ENCODE data around the gene TTC32.
"Not testable (repeated sequence)": the region's sequence is repeated elsewhere in the genome, so short reads cannot be mapped to it uniquely, and the experiment has no call there.

Gene TTC32

DNA sequence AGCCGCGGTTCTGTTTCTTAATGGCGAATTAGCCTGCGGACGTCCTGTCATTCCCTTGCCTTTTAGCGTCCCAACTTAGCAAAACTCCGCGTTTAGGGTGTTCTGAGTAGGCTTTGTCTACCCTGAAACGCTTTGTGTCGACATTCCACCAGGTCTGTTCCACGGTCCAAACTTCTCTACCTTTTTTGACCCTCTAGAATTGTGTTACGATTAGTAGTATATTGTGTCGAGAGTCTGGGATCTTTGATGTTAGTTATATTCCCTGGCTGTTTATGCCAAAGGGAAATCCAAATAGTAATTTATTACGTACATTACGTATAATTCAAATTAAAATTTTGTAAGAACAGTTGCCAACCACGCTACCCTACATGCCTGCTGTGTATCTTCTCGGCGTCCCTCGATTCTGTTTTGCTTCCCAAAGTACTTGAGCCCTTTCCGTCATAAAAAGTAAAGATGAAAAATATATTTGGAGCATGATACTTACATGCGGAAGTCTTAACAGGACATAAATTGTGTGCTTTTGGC is 495 bp upstream of the TTC32 start:
- DNase-seq: peak; percentile 37
- in situ Hi-C loops (cut with HindIII; ENCODE audit: low pct_ligation_motif_present, low pct_unique_long_range_greater_than_20kb, low sequenced_read_pairs): no loop called here

GRCh38 chr2:19900931-19901441 is 797 bp downstream of the TTC32 start:
- peak; percentile 32 for DNase-seq
- in situ Hi-C loops (cut with HindIII; ENCODE audit: low pct_ligation_motif_present, low pct_unique_long_range_greater_than_20kb, low sequenced_read_pairs): no loop called here

DNA sequence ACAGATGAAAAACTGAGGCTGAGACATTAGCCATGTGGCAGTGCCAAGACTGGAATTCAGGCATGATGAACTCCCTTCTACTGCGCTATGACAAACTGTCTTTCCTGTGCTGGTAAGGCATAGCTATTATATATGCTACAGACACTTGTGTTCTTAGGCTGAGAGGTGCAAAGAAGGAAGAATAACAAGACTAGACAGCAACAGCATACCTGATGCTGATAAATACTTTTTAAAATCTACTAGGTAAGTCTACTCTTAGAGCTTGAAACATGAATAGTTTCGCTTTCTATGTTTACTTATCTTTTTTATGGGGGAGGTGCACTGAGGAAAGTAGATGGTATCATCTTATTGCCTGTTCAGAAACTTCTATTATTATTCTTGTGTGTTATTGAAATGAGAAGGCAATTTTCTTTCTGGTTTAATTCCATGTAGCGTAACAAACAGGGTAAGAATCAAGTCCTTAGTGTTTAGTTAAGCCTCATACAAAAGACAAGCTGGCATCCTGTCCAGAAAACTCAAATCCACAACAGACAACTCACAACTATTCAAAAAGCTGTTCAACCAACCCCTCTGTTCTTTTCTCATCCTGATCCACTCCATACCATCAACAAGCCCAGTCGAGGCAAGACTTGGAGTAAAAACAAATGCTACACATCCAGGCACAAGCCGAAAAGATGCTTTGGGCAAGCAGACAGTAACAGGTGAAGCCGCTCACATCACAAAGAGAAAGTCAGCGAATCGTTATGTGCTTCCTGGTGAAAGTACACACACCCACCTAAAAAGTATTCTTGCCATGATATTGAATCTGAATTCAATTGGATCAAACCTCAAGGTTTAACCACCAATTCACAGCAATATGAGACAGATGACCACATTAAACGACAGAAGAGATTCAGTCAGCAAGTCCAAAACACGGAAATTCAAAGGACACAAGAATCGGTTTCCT is 1.5 kb downstream of the TTC32 start:
- in situ Hi-C loops (cut with HindIII; ENCODE audit: low pct_ligation_motif_present, low pct_unique_long_range_greater_than_20kb, low sequenced_read_pairs): no loop called here
- DNase-seq: peak; percentile 44

- no peak for DNase-seq
- in situ Hi-C loops (cut with HindIII; ENCODE audit: low pct_ligation_motif_present, low pct_unique_long_range_greater_than_20kb, low sequenced_read_pairs): no loop called here
Measured at GRCh38 chr2:19898592-19899329, 3.0 kb downstream of the TTC32 start.

DNA sequence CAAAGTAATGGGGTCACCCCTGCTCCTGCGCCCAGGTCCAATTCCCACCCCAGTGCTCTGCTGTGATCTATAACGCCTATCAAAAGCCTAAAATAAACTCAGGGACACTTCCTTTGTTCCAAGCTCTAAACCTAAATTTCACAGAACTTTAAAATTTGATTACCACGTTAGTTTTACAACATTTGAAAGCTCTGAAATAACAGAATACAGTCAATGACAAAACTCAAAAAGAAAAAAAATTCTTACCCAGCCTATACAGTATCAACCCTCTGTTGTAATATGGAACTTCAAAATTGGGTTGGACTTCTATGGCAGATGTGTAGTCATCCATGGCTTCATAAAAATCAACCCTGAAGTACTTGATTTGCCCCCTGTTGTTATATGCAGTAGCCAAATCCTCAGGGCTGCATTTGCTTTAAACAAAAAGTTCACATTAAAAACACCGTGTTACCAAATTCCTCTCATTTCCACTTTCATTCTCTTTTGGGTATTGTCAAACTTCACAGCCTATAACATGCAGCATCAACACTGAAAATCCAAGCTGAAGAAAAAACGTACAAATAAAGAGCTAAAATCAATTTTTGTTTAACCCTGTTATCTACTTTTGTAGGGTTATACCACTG is 4.0 kb downstream of the TTC32 start:
- DNase-seq: no peak
- in situ Hi-C loops (cut with HindIII; ENCODE audit: low pct_ligation_motif_present, low pct_unique_long_range_greater_than_20kb, low sequenced_read_pairs): no loop called here

- no peak for DNase-seq
- in situ Hi-C loops (cut with HindIII; ENCODE audit: low pct_ligation_motif_present, low pct_unique_long_range_greater_than_20kb, low sequenced_read_pairs): no loop called here
Measured at GRCh38 chr2:19895535-19895934, 6.2 kb downstream of the TTC32 start.

GRCh38 chr2:19894134-19894792 is 7.5 kb downstream of the TTC32 start:
- DNase-seq: no peak
- in situ Hi-C loops (cut with HindIII; ENCODE audit: low pct_ligation_motif_present, low pct_unique_long_range_greater_than_20kb, low sequenced_read_pairs): no loop called here

DNA sequence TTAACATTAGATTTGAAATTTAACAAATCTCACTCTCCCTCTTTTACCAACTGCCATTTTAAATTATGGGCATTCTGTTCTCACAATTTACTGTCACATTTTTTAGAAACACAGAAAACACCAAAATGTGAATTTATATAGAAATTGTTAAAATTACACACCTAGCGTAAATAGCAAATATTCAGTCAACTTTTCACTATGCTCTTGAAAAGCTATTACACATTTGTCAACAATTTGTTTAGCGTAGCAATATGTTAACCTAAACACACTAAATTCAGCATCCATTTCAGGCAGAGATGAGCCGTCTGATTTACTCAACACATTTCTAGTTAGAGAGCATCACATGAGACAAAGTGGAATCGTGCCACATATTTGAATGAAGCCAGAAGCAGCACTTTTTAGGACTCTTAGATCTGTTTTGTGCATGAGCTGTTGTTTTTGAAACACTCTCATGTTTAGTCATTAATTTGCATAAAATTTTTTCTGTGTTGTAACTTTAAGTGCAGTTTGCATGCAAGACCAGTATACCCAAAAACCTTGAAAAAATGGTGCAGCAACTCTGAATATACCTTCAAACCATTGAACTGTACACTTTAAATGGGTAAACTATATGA is 8.2 kb downstream of the TTC32 start:
- in situ Hi-C loops (cut with HindIII; ENCODE audit: low pct_ligation_motif_present, low pct_unique_long_range_greater_than_20kb, low sequenced_read_pairs): no loop called here
- no peak for DNase-seq

GRCh38 chr2:19891971-19892370 is 9.8 kb downstream of the TTC32 start:
- in situ Hi-C loops (cut with HindIII; ENCODE audit: low pct_ligation_motif_present, low pct_unique_long_range_greater_than_20kb, low sequenced_read_pairs); DNase-seq: not testable (repeated sequence)

GRCh38 chr2:19890104-19890503 is 11.7 kb downstream of the TTC32 start:
- in situ Hi-C loops (cut with HindIII; ENCODE audit: low pct_ligation_motif_present, low pct_unique_long_range_greater_than_20kb, low sequenced_read_pairs): no loop called here
- no peak for DNase-seq

DNA sequence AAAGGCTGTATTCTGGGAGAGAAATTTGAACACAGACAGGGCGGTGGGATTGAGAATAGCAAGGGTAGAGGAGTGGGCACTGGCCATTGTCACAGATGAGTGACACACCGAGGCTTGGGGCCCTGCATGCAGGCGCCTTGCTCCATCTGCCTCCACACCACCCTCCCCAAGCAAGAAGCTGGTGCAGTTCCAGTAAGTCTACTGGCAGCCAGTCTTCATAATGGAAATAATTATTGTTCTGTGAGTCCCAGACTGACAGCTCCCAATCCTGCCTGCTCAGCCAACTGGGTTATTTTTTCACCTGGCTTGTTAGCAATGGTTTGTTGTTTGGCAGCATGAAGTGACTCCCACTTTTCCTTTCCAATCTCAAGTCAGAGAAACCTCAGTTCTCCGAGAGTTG is 13.0 kb downstream of the TTC32 start:
- in situ Hi-C loops (cut with HindIII; ENCODE audit: low pct_ligation_motif_present, low pct_unique_long_range_greater_than_20kb, low sequenced_read_pairs): no loop called here
- no peak for DNase-seq

DNA sequence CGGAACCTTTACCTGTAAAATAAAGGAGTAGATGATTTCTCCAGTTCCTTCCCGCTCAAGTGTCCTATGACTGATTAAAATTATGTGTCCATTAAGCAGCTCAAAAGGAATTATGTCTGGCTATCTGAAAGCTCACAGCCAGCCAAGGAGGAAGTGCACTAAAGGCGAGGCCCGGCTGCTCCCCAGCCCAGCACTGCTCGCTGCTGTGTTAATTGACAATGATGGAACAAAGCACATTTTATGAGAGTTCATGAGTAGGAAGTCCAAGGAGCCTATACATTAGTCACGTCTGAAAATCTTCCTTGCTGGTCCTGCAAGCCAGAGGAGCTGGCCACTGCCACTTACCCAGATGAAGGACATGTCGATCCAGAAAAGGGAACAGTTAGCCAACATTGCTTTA is 14.3 kb downstream of the TTC32 start:
- no peak for DNase-seq
- in situ Hi-C loops (cut with HindIII; ENCODE audit: low pct_ligation_motif_present, low pct_unique_long_range_greater_than_20kb, low sequenced_read_pairs): no loop called here

DNA sequence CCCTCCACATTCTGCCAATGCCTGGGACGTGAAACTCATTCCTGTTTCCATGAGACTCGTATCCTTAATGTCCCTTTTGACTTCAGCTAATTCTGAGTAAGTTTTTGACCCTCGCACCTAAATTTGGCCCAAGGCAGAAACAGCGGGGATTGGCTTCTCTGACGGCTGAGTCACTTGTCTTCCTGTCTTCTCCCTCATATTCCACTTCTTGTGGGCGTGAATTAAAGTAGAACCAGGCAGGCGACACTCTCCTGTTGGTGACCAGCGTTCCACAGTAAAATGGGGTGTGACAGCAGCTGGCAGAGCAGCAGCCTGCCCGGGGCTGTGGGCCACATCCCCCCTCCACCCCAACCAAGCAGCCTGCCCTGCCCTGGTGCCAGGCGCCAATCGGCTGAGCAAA is 15.5 kb downstream of the TTC32 start:
- no peak for DNase-seq
- in situ Hi-C loops (cut with HindIII; ENCODE audit: low pct_ligation_motif_present, low pct_unique_long_range_greater_than_20kb, low sequenced_read_pairs): no loop called here

DNA sequence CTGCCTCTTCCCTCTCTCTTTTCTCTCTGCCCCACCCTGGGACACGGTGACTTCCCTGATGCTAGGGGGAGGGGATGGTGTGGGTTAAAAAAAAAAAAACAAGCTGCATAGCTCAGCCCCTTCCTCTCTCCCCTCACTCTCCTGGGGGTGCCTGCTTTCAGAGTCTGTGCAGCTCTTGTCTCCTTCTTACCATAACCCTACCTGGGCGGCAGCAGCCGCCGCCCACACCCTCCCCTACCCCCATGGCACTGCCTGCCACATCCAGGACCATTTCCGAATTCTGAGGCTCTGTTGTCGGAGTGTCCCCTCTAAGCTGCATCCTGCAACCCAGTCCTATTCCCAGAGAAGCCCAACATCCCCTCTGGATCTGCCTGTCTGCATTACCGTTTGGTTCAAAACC is 16.0 kb downstream of the TTC32 start:
- in situ Hi-C loops (cut with HindIII; ENCODE audit: low pct_ligation_motif_present, low pct_unique_long_range_greater_than_20kb, low sequenced_read_pairs): no loop called here
- no peak for DNase-seq

DNA sequence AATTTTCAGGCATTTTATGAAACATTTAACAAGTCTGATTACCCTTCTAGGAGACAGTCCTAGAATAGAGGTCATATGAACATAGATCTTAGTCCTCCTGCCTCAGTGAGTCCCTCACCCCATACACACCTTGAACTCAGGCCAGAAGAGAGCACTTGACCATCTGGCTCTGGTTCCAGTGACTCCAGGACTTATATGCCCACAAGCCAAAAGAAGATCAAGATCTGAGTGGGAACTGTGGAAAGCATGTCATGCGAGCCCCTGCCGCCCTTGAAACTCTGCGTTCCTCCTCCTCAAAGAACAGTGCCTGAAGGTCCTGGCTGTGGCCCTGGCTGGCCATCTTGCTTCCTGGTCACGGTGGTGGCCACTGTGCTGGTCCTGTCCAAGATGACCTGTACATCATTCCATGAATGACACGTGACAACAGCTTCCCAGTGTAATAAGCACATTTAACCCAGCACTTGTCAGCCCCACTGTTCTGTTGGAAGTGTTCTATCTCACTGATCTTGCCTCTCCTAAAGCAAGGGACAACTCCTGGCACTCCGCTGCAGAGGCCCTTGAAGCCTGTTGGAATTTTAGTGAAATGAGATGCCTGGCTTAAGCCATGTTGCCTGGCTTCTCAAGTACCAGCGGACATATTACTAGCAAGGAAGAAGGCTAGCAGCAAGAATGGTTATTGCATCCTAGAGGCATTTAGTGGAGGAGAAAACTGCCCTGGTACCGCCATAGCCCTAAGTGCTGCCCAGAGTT is 17.6 kb downstream of the TTC32 start:
- DNase-seq: no peak
- in situ Hi-C loops (cut with HindIII; ENCODE audit: low pct_ligation_motif_present, low pct_unique_long_range_greater_than_20kb, low sequenced_read_pairs): no loop called here

DNA sequence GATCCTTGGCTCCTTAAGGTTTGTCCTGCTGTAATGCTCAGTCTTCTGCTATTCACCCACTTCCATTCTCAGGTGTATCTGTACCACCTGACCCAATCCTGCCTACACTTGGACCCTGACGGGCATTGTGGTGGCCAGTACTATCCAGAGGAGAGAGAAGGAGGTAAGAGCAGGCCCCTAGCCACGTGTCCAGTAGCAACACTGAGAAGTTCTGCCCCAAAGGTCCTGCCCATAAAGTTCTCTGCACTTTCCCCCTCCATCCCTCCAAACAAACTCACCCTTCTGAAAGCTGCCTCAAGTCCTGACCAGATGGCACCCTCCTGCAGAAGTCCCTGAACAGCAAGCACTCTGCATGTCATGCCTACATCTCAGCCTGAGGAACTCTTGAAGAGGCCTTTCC is 18.3 kb downstream of the TTC32 start:
- in situ Hi-C loops (cut with HindIII; ENCODE audit: low pct_ligation_motif_present, low pct_unique_long_range_greater_than_20kb, low sequenced_read_pairs): no loop called here
- no peak for DNase-seq

DNA sequence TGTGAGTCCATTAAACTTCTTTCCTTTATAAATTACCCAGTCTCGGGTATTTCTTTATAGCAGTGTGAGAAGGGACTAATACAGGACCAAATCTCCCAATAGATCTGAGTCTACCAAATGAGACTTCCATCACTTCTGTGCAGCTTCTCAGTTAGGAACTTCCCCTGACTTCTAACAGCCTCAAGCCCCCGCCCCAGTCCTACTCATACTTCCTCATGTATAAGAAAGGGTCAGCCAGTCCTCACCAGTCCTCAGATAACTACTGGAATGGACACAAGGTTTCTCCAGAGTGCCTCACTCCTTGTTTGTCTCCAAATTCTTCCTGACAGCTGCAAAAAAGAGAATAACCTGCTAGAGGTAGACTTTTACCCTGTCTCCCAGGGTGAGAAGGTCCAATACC is 19.5 kb downstream of the TTC32 start:
- DNase-seq: no peak
- in situ Hi-C loops (cut with HindIII; ENCODE audit: low pct_ligation_motif_present, low pct_unique_long_range_greater_than_20kb, low sequenced_read_pairs): no loop called here

- in situ Hi-C loops (cut with HindIII; ENCODE audit: low pct_ligation_motif_present, low pct_unique_long_range_greater_than_20kb, low sequenced_read_pairs): no loop called here
Measured at GRCh38 chr2:19881908-19882265, 19.9 kb downstream of the TTC32 start.

More at GRCh38 chr2:19881908-19882265, 19.9 kb downstream of the TTC32 start:
- no peak for DNase-seq

Measured in ACHN (cell line).